ENCODE measurements around the gene CATSPERE.
"Not testable (repeated sequence)": the region's sequence is repeated elsewhere in the genome, so short reads cannot be mapped to it uniquely, and the experiment has no call there.

CATSPERE gene

DNA sequence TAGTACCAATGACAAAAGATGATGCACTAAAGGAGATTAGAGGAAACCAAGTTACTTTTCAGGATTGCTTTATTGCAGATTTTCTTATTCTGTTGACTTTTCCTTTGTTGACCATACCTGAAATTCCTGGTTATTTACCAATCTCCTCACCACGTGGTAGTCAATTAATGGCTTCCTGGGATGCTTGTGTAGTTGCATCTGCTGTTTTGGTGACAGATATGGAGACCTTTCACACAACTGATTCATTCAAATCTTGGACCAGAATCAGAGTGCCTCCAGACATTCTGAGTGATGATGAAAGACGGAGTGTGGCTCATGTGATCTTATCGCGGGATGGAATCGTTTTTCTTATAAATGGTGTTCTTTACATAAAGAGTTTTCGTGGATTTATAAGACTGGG is 91.3 kb downstream of the CATSPERE start:
- no peak for DNase-seq

DNA sequence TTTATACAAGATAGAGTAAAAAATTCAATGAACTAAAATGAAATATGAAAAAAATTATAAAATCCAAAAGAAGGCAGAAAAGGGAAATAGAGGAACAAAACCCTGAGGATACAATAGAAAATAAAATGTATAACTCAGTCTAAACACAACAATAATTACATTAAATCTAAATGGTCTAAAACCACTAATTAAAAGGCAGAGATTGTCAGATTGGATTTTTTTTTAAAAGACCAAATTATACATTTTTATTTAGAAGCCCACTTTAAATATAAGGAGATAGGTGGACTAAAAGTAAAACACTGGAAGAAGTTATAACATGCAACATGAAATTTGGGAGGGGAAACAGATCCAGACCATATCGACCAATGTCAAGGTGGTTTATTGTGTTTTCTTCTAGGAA is 95.2 kb downstream of the CATSPERE start:
- no peak for DNase-seq

DNA sequence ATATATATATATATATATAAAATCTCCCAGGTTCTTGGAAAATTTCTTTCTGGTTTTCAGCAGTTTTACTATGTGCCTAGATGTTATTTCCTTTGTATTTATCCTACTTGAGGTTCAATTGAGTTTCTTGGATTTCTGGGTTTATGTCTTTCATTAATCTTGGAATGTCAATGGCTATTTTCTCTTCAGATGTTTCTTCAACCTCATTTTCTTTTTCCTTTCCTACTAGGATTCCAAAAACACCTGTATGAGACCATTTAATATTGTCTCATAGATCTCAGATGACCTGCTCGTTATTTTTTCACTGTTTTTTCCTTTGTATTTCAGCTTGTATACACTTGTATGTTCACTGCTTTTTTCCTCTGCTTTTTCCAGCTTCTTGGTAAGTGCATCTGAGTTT is 96.5 kb downstream of the CATSPERE start:
- no peak for DNase-seq

DNA sequence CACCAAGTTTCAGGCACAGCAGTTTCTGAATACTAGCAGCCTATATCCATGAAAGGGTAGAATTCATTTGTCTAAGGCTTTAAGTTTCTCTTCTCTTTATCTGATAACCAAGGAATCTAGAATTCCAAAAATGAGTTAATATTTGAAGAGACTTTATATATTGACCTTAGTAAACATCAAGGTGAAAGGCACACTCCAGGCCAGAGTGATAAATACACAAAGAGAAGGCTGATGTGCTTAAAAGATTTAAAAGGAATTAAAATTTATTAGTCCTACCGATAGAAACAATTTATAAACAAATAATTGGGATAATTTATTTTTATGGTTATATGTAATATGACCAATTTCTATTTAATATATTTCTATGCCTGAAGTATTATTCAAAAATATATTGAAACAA is 98.5 kb downstream of the CATSPERE start:
- no peak for DNase-seq

DNA sequence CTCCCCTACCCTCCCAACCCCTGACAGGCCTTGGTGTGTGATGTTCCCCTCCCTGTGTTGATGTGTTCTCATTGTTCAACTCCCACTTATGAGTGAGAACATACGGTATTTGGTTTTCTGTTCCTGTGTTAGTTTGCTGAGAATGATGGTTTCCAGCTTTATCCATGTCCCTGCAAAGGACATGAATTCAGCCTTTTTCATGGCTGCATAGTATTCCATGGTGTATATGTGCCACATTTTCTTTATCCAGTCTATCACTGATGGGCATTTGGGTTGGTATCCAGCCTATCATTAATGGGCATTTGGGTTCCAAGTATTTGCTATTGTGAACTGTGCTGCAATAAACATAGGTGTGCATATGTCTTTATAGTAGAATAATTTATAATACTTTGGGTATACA is 101.8 kb downstream of the CATSPERE start:
- DNase-seq = not testable (repeated sequence)

DNA sequence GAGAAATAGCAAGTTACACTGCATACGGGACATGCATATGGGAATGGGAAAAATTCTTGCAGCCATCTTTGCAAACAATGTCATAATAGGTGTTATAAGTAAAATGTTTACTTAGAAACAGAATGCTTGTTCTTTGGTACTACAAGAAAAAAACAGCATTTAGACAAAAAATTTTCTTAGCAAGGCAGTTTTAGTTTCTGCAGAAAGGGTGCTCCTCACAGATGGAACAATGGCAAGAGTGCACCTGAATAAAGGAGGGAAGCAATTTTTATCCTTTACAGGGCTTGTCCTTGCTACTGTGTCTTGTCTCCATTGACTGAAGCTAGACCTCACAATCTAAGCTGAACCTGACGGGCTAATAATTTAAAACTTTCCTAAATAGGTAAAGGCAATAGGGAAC is 112.7 kb downstream of the CATSPERE start:
- no peak for DNase-seq

DNA sequence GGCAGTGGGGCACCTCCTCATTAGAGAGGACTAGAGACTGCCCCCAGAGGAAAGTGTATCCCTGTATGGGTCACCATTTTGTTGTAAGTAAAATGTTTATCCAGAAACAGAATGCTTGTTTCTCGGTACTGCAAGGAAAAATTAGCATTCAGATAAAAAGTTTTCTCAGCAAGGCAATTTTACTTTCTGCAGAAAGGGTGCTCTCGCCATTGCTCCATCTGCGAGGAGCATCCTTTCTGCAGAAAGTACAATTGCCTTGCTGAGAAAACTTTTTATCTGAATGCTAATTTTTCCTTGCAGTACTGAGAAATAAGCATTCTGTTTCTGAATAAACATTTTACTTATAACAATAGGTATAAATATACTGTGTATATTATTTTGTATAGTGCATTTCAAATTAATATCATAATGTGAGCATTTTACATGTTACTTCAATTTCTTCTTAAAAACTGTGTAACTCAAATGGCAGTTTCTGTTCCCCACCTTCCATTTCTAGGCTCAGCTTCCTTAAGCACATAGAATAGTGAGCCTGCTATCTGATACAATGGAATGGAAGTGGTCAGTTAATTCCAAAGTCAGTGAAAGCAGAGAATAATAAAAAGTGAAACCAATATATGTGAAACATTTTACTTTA is 115.3 kb downstream of the CATSPERE start:
- DNase-seq = no peak

DNA sequence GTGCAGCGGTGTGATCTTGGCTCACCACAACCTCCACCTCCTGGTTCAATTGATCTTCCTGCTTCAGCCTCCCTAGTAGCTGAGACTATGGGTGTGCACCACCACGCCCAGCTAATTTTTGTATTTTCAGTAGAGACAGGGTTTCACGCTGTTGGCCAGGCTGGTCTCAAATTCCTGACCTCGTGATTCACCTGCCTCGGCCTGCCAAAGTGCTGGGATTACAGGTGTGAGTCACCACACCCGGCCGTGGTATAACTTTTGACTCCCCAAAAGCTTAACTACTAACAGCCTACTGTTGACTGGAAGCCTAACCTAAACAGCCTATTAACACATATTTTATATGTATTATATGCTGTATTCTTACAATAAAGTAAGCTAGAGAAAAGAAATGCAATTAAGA is 117.1 kb downstream of the CATSPERE start:
- DNase-seq = not testable (repeated sequence)

DNA sequence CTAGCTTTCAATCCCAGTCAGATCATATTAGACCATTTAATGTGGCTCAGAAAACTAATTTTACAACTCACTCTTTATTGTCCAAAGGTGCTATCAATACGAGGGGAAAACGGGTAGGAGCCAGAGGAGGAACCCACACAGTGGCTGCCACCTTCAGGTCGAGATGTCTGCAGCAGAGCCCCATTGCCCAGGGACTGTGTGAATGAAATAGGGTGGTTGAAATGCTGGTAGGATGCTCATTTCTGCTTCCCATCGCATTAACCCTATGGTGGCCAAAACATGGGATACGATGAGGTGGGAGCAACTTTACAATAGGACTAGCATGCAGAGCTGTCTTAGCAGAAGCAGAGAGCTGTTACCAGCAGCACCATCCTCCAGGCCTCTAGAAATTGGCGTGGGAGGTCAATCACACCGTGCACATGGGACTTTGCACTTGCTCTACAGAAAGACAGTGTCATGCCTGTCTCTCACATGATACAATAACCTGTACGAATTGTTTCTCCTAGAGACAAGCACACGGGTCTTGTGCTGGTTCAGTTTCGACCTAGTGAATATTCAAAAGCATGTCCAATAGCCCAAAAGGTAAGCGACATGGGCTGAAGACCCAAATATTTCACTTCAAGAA is 122.4 kb downstream of the CATSPERE start:
- no peak for DNase-seq

DNA sequence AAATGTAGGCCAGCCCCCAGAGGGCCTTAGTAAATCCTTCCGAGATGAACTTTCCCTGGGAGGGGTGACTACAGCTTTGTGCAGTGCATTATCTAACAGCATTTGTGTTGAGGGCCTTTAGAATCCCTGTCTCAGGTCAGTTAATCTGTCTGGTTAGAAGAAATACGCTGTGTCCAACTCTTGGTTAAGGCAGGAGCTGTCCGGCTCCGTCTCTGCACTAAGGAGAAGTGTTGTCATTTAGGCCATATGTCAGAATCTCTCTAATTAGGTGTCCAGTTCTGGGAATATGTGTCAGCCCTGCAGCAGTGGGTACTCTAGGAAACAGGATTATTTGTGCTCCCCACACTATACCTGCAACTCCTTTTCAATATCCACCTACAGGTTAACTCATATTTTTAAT is 124.8 kb downstream of the CATSPERE start:
- DNase-seq = no peak

DNA sequence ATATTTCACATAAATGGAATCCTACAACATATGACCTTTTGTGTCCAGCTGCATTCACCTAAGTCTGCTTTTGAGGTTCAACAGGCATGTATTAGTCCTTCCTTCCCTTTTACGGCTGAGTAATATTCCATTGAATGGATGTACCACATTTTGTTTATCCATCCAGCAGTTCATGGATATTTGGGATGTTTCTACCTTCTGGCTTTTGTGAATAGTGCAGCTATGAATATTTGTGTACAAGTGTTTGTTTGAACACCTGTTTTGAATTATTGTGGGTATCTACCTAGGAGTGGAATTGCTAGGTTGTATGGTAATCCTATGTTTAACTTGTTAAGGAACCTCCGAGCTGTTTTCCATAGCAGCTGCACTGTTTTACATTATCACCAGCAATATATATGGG is 129.6 kb downstream of the CATSPERE start:
- no peak for DNase-seq

DNA sequence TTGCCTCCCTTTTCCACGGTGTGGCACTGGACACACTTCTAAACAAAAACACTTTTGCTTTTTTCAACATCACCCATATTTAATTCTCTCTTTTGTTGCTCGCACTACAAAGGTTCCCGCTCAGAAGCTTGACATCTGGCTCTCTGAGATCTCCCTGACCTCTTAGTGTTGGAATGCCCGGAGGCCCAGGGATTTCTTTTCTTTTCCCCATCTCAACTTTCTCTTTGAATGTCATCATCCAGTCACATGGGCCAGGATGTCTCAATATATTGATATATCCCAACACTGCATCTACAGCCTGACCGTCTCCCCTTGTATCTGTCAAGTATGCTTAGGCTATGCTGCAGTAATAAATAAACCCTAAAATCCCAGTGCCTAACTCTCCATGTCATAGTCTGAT is 137.5 kb downstream of the CATSPERE start:
- no peak for DNase-seq

DNA sequence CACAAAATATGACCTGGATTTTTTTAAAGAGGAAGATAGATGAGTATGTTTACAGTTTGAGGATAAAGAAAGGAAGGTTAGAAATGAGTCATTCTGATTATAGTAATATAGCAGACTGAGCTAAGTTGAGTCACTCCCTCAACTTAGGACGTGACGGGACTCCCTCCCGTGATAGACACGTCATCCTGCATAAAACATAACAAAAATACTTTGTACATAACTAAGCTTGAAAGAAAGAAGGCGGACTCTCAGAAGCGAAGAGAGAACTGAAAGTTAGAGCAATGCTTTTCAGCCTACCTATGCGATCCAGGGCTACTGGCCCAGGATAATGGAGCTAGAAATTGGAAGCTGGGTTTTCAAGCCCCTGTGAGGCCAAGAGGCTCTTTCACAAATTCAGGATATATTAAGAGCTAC is 138.9 kb downstream of the CATSPERE start:
- DNase-seq = peak; percentile 36 to 50

DNA sequence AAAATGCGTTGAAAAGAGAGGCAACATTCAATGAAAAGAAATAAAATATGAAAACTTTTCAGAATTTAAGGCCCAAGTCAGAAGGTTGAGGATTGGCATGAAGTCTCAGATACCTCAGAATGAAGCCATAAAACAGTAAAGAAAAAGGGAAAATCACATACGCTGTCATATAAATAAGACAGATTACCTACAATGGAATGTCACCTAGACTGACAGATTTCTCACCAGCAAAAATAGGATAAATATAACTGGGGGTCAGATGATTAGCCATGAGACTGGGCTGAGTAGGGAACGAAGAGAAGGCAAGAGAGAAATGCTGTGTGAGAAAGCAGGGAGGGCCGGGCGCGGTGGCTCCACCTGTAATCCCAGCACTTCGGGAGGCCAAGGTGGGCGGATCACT is 140.3 kb downstream of the CATSPERE start:
- DNase-seq = no peak

DNA sequence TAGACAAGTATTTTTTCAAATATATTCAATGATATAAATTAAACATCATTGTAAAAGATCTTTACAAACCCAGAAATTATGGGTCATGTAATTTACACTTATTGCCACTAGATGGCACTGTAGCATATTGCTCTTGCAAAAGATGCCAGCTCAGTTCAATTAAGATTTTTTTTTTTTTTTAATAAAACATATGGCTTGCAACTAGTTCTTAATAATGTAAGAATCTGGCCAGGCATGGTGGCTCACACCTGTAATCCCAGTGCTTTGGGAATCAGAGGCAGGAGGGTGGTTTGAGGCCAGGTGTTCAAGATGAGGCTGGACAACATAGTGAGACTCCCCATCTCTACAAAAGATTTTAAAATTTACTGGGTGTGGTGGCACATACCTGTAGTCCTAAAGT is 142.4 kb downstream of the CATSPERE start:
- no peak for DNase-seq

DNA sequence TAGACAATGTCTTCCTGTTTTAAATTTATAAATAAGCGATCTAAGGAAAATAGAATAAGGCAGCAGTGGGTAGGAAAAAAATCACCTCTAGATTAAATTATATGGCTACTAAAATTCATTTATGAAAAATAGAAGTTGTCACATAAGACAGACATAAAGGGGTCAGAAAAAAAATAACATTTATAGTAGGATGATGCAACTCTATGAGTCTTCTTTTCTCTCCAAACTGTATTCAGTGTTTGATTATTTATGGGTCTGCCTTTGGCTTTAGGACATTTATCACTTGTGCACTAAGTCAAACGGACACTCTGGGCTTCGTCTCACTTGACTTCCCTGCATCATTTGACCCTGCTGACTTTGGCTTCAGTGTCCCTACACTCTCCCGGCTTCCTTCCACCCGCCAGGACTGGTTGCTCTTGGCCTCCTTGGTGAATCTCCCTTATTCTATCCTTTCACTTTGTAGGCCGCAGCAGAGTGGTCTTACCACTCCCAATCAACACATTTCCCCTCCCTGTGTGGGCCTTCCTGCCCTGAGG is 144.8 kb downstream of the CATSPERE start:
- DNase-seq = no peak

DNA sequence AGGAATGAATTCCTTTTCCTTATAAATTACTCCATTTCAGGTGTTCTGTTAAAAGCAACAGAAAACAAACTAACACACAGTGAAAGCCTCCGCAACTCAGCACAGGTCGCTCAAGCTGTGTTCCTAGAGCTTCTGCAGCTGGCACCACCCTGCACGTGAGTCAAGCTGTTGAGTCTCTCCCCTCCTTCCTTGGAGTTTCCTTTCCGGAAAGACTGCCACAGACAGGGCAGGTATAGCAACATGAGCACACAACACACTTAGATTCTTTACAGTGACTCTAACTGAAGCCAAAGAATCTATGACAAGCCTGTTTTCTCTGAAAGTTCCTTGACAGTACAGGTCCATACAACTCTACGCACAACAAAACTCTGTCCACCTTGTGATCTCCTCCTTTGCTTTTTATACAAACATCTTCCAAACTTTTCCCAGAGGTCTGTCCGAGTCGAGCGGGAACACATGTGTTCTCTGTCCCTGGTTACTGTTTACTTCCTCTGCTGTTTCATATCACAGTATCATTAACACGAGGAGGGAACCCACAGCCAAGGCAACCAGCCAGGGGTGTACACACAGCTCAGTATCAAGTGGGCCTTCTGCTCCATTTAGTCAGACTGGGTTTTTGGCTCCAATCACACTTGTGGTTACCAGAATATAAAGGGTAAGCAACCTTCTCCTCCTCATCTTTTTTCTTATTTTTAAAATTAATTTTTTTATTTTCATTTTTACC is 153.2 kb downstream of the CATSPERE start:
- DNase-seq = no peak

DNA sequence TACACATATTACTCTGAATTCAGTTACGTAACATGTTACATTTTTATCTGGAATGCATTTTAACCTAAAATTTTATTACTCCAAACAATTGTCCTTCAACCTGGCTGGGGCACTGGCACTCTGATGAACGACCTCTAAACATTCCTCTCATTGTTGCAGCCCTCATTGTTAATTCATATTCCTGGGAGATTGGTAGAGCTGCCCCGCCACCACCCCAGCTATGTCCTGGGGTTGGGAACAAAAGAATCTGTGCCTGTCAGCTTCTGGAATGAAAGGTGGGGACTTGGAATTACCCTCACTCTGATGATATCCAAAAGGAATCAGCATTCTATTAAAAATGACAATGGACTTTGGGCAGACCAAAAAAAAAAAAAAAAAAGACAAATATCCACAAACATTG is 153.8 kb downstream of the CATSPERE start:
- no peak for DNase-seq

DNA sequence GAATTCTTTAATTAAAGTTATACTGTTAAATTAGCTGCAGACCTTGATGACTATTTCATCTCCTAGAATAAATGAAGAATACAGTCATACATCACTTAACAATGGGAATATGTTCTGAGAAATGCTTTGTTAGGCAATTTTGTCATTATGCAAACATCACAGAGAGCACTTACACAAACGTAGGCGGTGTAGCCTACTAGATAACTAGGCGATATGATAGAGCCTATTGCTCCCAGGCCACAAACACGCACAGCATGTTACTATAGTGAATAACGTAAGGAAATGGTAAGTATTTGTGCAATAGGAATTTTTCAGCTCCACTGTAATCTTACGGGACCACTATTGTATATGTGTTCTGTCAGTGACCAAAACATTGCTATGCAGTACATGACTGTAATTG is 154.2 kb downstream of the CATSPERE start:
- no peak for DNase-seq

DNA sequence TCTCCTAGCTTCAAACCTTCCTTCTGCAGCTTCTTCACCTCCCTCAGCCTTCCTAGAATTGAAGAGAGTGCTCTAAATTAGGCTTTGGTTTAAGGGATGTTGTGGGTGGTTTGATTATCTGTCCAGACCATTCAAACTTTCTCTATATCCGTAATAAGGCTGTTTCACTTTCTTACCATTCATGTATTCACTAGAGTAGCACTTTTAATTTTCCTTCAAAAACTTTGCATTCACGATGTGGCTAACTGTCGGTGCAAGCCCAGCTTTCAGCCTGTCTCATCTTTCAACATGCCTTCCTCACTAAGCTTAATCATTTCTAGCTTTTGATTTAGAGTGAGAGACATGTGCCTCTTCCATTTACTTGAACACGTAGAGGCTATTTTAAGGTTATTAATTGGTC is 165.6 kb downstream of the CATSPERE start:
- DNase-seq = no peak

DNA sequence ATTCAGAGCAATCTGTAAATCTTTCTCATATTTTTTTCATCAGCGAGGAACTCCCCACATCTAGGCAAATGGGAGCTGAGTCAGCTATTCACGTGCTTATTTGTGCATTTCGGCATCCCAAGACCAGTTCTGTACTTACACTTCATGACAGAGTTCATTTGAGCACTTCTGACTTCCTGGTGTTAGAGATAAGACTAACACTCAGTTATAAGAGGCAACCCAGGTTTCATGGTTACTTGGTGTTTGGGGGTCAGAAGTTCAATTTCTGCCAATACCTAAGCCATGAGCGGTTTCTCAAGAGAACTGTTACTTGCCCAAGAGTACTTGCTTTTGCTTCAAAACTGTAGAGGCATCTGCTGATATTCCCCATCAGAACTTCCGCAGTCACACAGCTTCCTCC is 167.7 kb downstream of the CATSPERE start:
- DNase-seq = no peak

DNA sequence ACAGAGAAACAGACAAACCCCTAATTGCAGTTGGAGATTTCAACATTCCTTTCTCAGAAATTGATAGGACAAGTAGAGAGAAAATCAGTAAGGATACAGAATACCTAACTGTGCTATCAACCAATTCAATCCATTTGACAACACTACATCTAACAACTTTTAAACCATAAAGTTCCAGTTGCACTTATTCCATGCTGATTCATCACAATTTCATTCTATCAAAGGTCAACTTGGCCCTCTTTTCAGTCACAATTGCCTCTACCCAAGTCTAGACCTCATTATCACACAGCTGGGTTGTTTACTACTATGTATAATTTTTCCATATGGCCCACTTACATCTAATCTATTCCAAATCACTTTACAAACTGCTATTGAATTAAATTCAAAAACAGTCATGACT is 172.1 kb downstream of the CATSPERE start:
- DNase-seq = no peak

DNA sequence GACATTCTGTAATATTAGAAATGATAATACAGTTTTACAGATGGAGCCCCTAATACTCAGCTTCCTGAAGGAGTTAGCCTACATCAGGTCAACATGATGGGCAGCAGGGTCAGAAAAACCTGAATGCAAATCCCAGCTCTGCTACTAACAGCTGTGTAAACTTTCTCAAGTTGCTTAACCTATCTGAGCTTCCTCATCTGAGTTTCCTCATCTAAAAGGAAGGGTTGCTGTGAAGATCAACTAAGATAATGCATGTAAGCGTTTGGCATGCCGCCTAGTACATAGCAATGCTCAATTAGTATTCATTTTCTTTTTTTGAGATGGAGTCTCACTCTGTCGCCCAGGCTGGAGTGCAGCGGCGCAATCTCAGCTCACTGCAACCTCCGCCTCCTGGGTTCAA is 173.5 kb downstream of the CATSPERE start:
- no peak for DNase-seq
